HepG2 (cell line): ENCODE data around the gene KANSL1. TPM values are rescaled to one million over a fixed set of nuclear protein-coding genes. Genes with fewer than 3 reads are reported as not detected.

ENCODE experiments used
- ATAC-seq: fragments of 200-7000 bp; cut with Tn5 transposase; 3 replicates; pipeline ENCODE4 v1.9.1; 2020; ENCODE audit warnings: mild to moderate bottlenecking, moderate library complexity
- BruUV-seq: library from RNA; stranded (reverse); fragments of 400-500 nt; replicated peaks from 2 replicates; lab custom pipeline; 2021; lab: Mats Ljungman, UMichigan
- CTCF ChIA-PET: fragments of 300-600 bp; formaldehyde crosslinking; extraction: SDS; loops from one replicate; lab custom pipeline; 2021; ENCODE audit warnings: low total read pairs, inconsistent platforms, low intra/inter-chr PET ratio; lab: Yijun Ruan, JAX
- POLR2A ChIA-PET: fragments of 350-600 bp; sonication (Branson Sonifier 250); formaldehyde crosslinking; loops from one replicate; lab custom pipeline; 2020; ENCODE audit warnings: antibody characterized with exemption, inconsistent platforms; lab: Yijun Ruan, JAX
- DNase-seq: peaks from one replicate; pipeline ENCODE4 v3.0.0-alpha.2; 2015; ENCODE audit warnings: low spot score
- FAIRE-seq: peaks from 3 replicates; lab custom pipeline; 2011; peaks lifted over from hg19 to GRCh38; lab: Jason Lieb, UNC
- H2AFZ ChIP-seq: one replicate; pipeline ENCODE4 v1.6.1; 2011; ENCODE audit warnings: low read length, inconsistent platforms
- H3K27ac ChIP-seq: fragments of 300-600 bp; 3 replicates; pipeline ENCODE4 v1.8.0; 2011; ENCODE audit warnings: mixed run types, mild to moderate bottlenecking, mixed read lengths, low read length, inconsistent platforms; ENCODE audit not compliant: insufficient read depth; ENCODE audit errors: extremely low read length
- H3K27me3 ChIP-seq, 2 experiments: fragments of 200-600 bp in 1 of 2; 2 replicates in 1 of 2; 3 replicates in 1 of 2; pipeline versions ENCODE4 v1.6.0 to v1.8.0; 2011; ENCODE audit warnings: low read length in 2 of 2, mild to moderate bottlenecking in 2 of 2, moderate library complexity in 2 of 2, inconsistent platforms in 1 of 2; ENCODE audit not compliant: insufficient read depth in 2 of 2, control insufficient read depth in 1 of 2
- H3K36me3 ChIP-seq, 2 experiments: fragments of 200-600 bp in 1 of 2; replicated peaks in 1 of 2; 2 replicates in 1 of 2; 3 replicates in 1 of 2; pipeline versions ENCODE4 v1.5.1 to v1.8.0; 2011; ENCODE audit warnings: low read length in 2 of 2, inconsistent platforms in 1 of 2; ENCODE audit not compliant: insufficient read depth in 2 of 2, control insufficient read depth in 1 of 2
- H3K4me1 ChIP-seq: 2 replicates; pipeline ENCODE4 v1.5.1; 2012; ENCODE audit warnings: low read length, inconsistent platforms; ENCODE audit not compliant: insufficient read depth
- H3K4me2 ChIP-seq: 2 replicates; pipeline ENCODE4 v1.6.0; 2011; ENCODE audit warnings: low read depth, low read length, inconsistent platforms
- H3K4me3 ChIP-seq, 3 experiments: fragments of 200-600 bp in 1 of 3; sonication (generic), shearing (Covaris generic) in 1 of 3; replicated peaks in 1 of 3; 2 replicates each; pipeline ENCODE4 v1.5.1; 2011 to 2016; ENCODE audit warnings: low read length in 3 of 3, inconsistent platforms in 2 of 3, low read depth in 2 of 3, mild to moderate bottlenecking in 2 of 3, control low read depth in 1 of 3, mixed read lengths in 1 of 3; ENCODE audit not compliant: insufficient read depth in 1 of 3
- H3K79me2 ChIP-seq: one replicate; pipeline ENCODE4 v1.6.1; 2011; ENCODE audit warnings: low read length, inconsistent platforms; ENCODE audit not compliant: insufficient read depth
- H3K9ac ChIP-seq: 2 replicates; pipeline ENCODE4 v1.6.0; 2011; ENCODE audit warnings: mild to moderate bottlenecking, low read depth, low read length, inconsistent platforms; ENCODE audit not compliant: insufficient read depth
- H3K9me3 ChIP-seq: 2 replicates; pipeline ENCODE4 v1.5.1; 2012; ENCODE audit warnings: mild to moderate bottlenecking, low read length
- H4K20me1 ChIP-seq: 2 replicates; pipeline ENCODE4 v1.6.0; 2011; ENCODE audit warnings: inconsistent platforms, mild to moderate bottlenecking, low read length, moderate library complexity; ENCODE audit not compliant: insufficient read depth
- ELF4 ChIP-seq: sonication (generic); formaldehyde crosslinking; IDR thresholded peaks from 2 replicates; pipeline ENCODE4 v1.5.0; 2020; ENCODE audit warnings: missing genetic modification reagents, mild to moderate bottlenecking, moderate library complexity, borderline replicate concordance
- FOXC1 ChIP-seq: sonication (generic); formaldehyde crosslinking; IDR thresholded peaks from 2 replicates; pipeline ENCODE4 v1.8.0; 2022; ENCODE audit warnings: mild to moderate bottlenecking, missing genetic modification reagents, borderline replicate concordance
- HIVEP1 ChIP-seq: sonication (generic); formaldehyde crosslinking; IDR thresholded peaks from 2 replicates; pipeline ENCODE4 v1.4.0; 2020; ENCODE audit warnings: mild to moderate bottlenecking, missing genetic modification reagents
- NCOA5 ChIP-seq: sonication (generic); formaldehyde crosslinking; IDR thresholded peaks from 2 replicates; pipeline ENCODE4 v1.4.0; 2020; ENCODE audit warnings: missing genetic modification reagents
- RFXAP ChIP-seq: sonication (generic); formaldehyde crosslinking; IDR thresholded peaks from 2 replicates; pipeline ENCODE4 v1.4.0; 2020; ENCODE audit warnings: missing genetic modification reagents, borderline replicate concordance
- SMAD9 ChIP-seq: sonication (generic); formaldehyde crosslinking; IDR thresholded peaks from 2 replicates; pipeline ENCODE4 v1.5.1; 2020; ENCODE audit warnings: mild to moderate bottlenecking, missing genetic modification reagents
- SNAPC2 ChIP-seq: sonication (generic); formaldehyde crosslinking; IDR thresholded peaks from 2 replicates; pipeline ENCODE4 v1.8.1; 2022; ENCODE audit warnings: mild to moderate bottlenecking, missing genetic modification reagents
- ZKSCAN1 ChIP-seq: fragments of 150-350 bp; IDR thresholded peaks from 2 replicates; pipeline ENCODE4 v1.6.1; 2014; ENCODE audit warnings: low read length
- ZNF234 ChIP-seq: sonication (generic); formaldehyde crosslinking; conservative IDR thresholded peaks from 2 replicates; pipeline ENCODE4 v1.5.1; 2020; ENCODE audit warnings: mild to moderate bottlenecking, missing genetic modification reagents
- ZNF570 ChIP-seq: sonication (generic); formaldehyde crosslinking; IDR thresholded peaks from 2 replicates; pipeline ENCODE4 v1.4.0; 2020; ENCODE audit warnings: mild to moderate bottlenecking, missing genetic modification reagents, borderline replicate concordance
- ZNF781 ChIP-seq: sonication (generic); formaldehyde crosslinking; IDR thresholded peaks from 2 replicates; pipeline ENCODE4 v1.5.1; 2020; ENCODE audit warnings: borderline replicate concordance, mild to moderate bottlenecking, missing genetic modification reagents; ENCODE audit errors: not compliant biosample characterization
- ZNF850 ChIP-seq: sonication (generic); formaldehyde crosslinking; conservative IDR thresholded peaks from 2 replicates; pipeline ENCODE4 v1.9.0; 2021; ENCODE audit warnings: mild to moderate bottlenecking, missing genetic modification reagents
- ZNF878 ChIP-seq: sonication (generic); formaldehyde crosslinking; IDR thresholded peaks from 2 replicates; pipeline ENCODE4 v1.8.1; 2023; ENCODE audit warnings: mild to moderate bottlenecking, missing genetic modification reagents, moderate library complexity
- WGBS: methylation state at CpG from one replicate; pipeline ENCODE4 v1.1.6; 2017; ENCODE audit warnings: low lambda C conversion rate; 5-methylcytosine and 5-hydroxymethylcytosine counted together
- in situ Hi-C: cut with HindIII; loops from 2 replicates; pipeline ENCODE4 v1.10.0; 2017; ENCODE audit warnings: low pct_unique_long_range_greater_than_20kb; ENCODE audit not compliant: extremely low pct_ligation_motif_present
- intact Hi-C: fragments of 100-400 bp; cut with micrococcal nuclease; formaldehyde crosslinking; loops from one replicate; pipeline ENCODE4 v1.10.0; 2022; ENCODE audit not compliant: unreplicated experiment
- polyA plus RNA-seq, 8 experiments: library from polyadenylated mRNA; depleted of rRNA in 3 of 8; stranded (reverse) in 7 of 8; unstranded in 1 of 8; fragments of >200 nt; fragmentation: Illumina TruSeq in 4 of 8; extraction: Trizol in 4 of 8; gene quantifications; 2 replicates each; pipeline versions ENCODE4 v1.2.1 to v1.2.3, GENCODE V29; 2011 to 2016; ENCODE audit warnings: low read depth in 4 of 8, missing spikeins in 1 of 8, mixed read lengths in 1 of 8; ENCODE audit not compliant: insufficient read depth in 1 of 8
- total RNA-seq, 5 experiments: library from RNA; depleted of rRNA; stranded (reverse); fragments of >200 nt; fragmentation: Illumina TruSeq; extraction: Trizol; gene quantifications; 2 replicates each; pipeline ENCODE4 v1.2.3, GENCODE V29; 2016; ENCODE audit warnings: low read depth in 1 of 5
- TF ChIP-seq, protein P1 (sequence below): sonication (generic); formaldehyde crosslinking; IDR thresholded peaks from 2 replicates; pipeline ENCODE4 v1.4.0; 2020; ENCODE audit warnings: missing genetic modification reagents
- TF ChIP-seq, protein P2 (sequence below): sonication (generic); formaldehyde crosslinking; IDR thresholded peaks from 2 replicates; pipeline ENCODE4 v1.4.0; 2020; ENCODE audit warnings: missing genetic modification reagents

Gene KANSL1
- total and polyA plus RNA-seq, 2 of the 13 experiments (the other 11 are each of a cell fraction or from before 2014, with no cell fraction given) = 24.0 to 59.6 TPM

GRCh38 chr17:46193626-46194392 is 580 bp upstream of the KANSL1 start (continued):
- TF ChIP-seq, protein P1, sequence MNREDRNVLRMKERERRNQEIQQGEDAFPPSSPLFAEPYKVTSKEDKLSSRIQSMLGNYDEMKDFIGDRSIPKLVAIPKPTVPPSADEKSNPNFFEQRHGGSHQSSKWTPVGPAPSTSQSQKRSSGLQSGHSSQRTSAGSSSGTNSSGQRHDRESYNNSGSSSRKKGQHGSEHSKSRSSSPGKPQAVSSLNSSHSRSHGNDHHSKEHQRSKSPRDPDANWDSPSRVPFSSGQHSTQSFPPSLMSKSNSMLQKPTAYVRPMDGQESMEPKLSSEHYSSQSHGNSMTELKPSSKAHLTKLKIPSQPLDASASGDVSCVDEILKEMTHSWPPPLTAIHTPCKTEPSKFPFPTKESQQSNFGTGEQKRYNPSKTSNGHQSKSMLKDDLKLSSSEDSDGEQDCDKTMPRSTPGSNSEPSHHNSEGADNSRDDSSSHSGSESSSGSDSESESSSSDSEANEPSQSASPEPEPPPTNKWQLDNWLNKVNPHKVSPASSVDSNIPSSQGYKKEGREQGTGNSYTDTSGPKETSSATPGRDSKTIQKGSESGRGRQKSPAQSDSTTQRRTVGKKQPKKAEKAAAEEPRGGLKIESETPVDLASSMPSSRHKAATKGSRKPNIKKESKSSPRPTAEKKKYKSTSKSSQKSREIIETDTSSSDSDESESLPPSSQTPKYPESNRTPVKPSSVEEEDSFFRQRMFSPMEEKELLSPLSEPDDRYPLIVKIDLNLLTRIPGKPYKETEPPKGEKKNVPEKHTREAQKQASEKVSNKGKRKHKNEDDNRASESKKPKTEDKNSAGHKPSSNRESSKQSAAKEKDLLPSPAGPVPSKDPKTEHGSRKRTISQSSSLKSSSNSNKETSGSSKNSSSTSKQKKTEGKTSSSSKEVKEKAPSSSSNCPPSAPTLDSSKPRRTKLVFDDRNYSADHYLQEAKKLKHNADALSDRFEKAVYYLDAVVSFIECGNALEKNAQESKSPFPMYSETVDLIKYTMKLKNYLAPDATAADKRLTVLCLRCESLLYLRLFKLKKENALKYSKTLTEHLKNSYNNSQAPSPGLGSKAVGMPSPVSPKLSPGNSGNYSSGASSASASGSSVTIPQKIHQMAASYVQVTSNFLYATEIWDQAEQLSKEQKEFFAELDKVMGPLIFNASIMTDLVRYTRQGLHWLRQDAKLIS = no peak; the same call in 1 of the 2 replicates
- no peak; the same call in none of the 2 replicates for TF ChIP-seq SNAPC2 (CRISPR knock-in tag)
- no peak for TF ChIP-seq ZNF781
- no peak for TF ChIP-seq ZNF878
- TF ChIP-seq SMAD9 = no peak

- ATAC-seq (peak; percentile 17), FAIRE-seq (no peak), DNase-seq (peak; percentile 68)
- Histone ChIP-seq H3K4me2 (peak overlapping the region; percentile 87), H3K9ac (peak overlapping the region; percentile 92), H2AFZ (no peak overlapping the region), H3K9me3 (no peaks in the 10 kb centered on the region), H3K36me3 (0 out of 5 replicates have a peak, but pooled peaks cover 0 to 1% of the 10 kb centered on the region in 2 experiments), H3K27ac (peak overlapping the region; percentile 96), H3K4me1 (peaks cover 57% of the 10 kb centered on the region), H3K27me3 (no peaks in the 10 kb centered on the region; a peak in 1 of 5 replicates), H3K4me3 (peak overlapping the region; percentile 89 to 100 (median 98)), H4K20me1 (peaks cover 45% of the 10 kb centered on the region), H3K79me2 (peaks cover 86% of the 10 kb centered on the region)
- intact Hi-C loops = loop anchor here (1.0 to 10.0 kb wide), 3 partner anchors 95 to 148 kb away; no protein-coding TSS in a partner anchor
- ChIA-PET POLR2A (interaction anchor here (0.5 to 2.0 kb wide), 9 partner anchors 10 to 191 kb away, joined by 3 to 11 read pairs (median 3); no protein-coding TSS in a partner anchor), CTCF (interaction anchor here (1.2 to 3.7 kb wide), 2 partner anchors 20 to 22 kb away, joined by 3 to 32 read pairs; no protein-coding TSS in a partner anchor)
- no TSS peak for BruUV-seq
- in situ Hi-C loops = no loop called here
- WGBS = 1% methylated on average over 31 of the region's 60 CpGs
- no peak for TF ChIP-seq NCOA5
- no peak; the same call in 1 of the 2 replicates for TF ChIP-seq FOXC1 (CRISPR knock-in tag)
- no peak for TF ChIP-seq ZNF570 (CRISPR knock-in tag)
- TF ChIP-seq, protein P2, sequence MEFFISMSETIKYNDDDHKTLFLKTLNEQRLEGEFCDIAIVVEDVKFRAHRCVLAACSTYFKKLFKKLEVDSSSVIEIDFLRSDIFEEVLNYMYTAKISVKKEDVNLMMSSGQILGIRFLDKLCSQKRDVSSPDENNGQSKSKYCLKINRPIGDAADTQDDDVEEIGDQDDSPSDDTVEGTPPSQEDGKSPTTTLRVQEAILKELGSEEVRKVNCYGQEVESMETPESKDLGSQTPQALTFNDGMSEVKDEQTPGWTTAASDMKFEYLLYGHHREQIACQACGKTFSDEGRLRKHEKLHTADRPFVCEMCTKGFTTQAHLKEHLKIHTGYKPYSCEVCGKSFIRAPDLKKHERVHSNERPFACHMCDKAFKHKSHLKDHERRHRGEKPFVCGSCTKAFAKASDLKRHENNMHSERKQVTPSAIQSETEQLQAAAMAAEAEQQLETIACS (CRISPR knock-in tag) = no peak
- 0 out of 2 replicates have a peak, but pooled peaks have one; percentile 23 for TF ChIP-seq ELF4 (CRISPR knock-in tag)
- no peak for TF ChIP-seq HIVEP1 (CRISPR knock-in tag)
- no peak for TF ChIP-seq ZNF234 (CRISPR knock-in tag)
- TF ChIP-seq ZNF850 (CRISPR knock-in tag) = no peak
- no peak; the same call in 1 of the 2 replicates for TF ChIP-seq RFXAP (CRISPR knock-in tag)
- no peak for TF ChIP-seq ZKSCAN1
Measured at GRCh38 chr17:46192439-46193150, 634 bp downstream of the KANSL1 start.
